Eye (tissue), 1 donor: Measurements from ENCODE around the gene AAGAB.
"Not testable (repeated sequence)": the region's sequence is repeated elsewhere in the genome, so short reads cannot be mapped to it uniquely, and the experiment has no call there.

Source experiments
- DNase-seq: peaks from one replicate; pipeline ENCODE4 v3.0.0-alpha.2; 2015

The AAGAB gene

DNA sequence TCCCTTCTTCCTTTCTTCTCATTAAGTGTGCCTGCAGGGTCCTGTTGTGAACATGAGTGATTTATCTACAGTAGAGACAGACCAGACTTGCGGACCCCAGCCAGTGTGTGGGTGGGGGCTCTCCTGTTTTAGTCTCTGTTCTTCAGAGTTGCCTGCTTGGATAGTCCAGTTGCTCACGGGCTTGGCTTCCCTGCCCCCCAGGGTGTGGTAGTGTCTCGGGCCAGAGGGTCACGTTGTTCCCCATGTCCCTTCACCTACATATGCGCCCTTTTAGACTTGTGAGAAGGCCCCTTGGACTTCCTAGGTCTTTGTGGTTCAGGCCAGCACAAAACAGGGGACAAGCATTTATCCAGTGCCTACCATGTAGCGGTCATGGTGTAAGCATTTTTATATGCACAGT, 85.8 kb downstream of the AAGAB start:
- DNase-seq = no peak

DNA sequence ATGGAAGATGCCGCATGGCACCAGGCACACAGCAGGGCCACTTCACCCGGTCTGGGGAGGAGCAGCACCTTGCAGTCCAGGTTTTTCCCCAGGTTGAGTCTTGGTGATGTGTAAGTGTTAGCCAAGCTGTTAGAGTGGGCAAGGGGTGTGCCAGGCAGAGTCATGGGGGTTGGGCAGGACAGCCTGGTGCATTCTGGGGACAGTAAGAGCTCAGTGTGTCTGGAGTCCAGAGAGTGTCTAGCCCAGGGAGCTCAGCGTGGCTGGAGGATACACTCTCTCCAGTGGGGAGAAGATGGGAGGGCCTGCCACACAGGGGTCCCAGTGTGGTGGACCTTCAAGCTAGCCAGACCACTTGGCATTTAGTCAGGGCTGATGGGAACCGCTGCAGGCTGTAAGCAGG, 87.4 kb downstream of the AAGAB start:
- DNase-seq = no peak

DNA sequence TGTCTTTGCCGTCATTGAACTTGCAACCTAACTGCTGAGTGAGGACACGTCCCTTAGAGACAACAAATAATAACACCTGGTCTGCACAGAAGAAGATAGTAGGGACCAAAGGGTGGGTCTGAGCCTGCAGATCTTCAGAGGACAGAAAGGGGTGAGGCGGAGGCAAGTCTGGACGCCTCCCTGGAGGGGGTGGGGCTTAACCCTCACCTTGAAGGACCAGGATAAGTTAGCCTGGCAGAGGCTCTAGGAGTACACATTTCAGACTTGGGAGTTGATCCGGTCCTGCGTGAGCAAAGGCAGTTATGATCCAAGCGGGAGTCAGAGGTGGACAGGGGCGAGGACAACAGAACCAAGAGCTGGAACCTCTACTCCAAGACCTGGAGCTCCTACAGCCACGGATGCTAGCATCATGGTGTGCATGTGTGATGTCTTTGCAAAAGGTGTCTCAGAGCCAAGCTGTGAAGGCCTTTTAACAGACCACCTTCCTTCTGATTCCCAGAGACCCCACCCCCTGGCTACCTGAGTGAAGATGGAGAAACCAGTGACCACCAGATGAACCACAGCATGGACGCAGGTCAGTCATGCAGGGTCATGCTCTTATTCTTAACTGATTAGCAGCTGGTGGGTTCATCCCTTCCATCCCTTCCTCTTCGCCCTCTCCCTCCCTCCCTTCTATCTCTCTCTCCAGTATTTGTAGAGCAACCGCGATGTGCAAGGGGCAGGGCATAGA, 88.0 kb downstream of the AAGAB start:
- no peak for DNase-seq

DNA sequence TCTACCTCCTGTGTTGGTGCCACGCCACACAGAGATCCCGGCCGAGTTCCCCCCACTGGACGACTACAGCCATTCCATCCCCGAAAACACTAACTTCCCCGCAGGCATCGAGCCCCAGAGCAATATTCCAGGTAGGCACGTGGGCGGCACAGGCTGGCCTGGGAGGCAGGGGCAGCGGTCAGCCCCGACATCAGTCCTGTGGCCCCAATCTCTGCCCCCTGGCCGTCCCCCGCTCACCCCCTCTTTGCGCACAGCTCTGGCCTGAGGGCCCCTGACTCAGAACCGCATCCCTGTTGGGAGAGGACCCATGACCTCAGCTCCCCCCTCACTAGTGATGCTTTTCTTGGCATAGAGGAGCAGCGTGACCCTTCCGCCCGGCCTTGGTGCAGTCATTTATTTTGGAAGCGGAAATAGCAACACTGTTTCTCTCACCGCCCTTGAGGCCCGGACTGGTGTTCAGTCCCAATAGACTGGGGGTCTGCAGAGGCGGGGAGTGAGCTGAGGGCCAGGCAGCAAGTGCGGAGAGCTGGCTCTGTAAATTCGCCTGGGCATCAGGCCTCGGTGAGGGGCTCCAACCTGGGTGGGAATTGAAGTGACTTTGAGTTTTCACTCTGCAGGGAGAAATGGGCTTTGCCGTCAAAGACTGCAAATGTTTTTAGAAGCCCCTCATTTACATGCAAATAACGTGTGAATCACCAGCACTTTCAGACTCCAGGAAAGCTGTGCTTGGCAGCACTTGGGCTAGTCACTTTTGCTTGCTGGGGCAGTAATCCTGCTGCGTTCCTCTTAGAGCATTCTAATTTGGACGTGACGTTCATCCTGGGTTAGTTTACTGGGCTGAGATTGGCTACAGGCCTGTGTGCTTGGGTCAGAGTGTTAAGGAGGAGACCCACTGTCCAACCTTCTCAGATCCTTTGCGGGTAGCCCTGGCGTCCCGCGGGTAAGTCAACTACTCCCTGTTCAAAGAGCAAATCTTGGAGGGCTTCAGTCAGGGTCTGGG, 88.9 kb downstream of the AAGAB start:
- no peak for DNase-seq

DNA sequence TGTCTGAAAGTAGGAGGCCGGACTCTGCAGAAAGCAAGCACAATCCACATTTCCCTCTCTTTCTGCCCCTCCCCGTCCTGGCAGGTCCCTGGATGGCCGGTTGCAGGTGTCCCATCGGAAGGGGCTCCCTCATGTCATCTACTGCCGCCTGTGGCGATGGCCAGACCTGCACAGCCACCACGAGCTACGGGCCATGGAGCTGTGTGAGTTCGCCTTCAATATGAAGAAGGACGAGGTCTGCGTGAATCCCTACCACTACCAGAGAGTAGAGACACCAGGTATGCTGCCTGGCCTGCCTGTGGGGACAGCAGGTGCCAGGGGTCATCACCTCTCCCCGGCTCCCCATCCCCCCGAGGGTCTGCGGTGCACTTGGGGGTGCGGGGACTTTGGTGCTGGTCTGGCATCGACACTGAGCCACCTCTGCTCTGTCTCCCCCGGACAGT, 89.6 kb downstream of the AAGAB start:
- DNase-seq = no peak

- DNase-seq = no peak
Measured at GRCh38 chr15:67164401-67164791, 90.1 kb downstream of the AAGAB start.

DNA sequence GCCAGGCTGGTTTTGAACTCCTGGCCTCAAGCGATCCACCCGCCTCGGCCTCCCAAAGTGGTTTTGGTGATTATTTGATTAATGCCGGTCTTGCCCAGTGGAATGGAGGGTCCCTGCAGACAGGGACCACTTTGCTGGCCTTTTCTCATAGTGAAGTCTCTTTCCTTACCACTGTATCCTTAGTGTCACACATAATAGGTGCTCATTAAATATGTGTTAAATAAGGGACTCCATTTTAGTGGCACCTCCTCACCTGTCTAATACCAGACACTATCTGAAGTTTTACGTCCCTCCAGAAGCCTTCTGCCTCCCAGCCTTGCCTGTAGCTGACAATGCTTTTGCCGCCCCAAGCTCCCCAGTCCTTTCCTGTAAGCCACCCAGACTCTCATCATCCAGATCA, 91.3 kb downstream of the AAGAB start:
- no peak for DNase-seq

GRCh38 chr15:67161881-67162280, 92.6 kb downstream of the AAGAB start:
- DNase-seq = no peak

DNA sequence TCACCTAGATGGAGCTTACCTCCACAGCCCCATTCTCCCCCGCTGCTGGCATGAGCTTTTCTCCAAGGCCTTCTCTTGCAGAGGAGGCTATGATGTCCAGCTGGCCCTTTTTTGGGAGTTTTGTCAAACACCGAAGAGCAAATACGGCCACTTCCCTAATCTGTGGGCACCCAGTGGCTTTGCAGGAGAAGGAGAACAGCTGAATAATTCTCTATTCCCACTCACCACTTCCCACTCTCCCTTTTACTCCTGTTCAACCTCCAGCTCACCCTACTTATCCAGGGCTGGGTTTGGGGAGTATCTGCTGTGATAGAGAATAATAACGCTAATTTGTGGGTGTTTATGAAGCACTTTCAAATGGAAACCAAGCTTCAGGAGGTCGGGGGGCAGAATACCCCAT, 93.0 kb downstream of the AAGAB start:
- no peak for DNase-seq

GRCh38 chr15:67158367-67158766, 96.1 kb downstream of the AAGAB start:
- no peak for DNase-seq

GRCh38 chr15:67157521-67158252, 96.8 kb downstream of the AAGAB start:
- DNase-seq = no peak

- no peak for DNase-seq
Measured at GRCh38 chr15:67156834-67157233, 97.6 kb downstream of the AAGAB start.

GRCh38 chr15:67156426-67156825, 98.0 kb downstream of the AAGAB start:
- DNase-seq = no peak

- no peak for DNase-seq
Measured at GRCh38 chr15:67154249-67154648, 100.2 kb downstream of the AAGAB start.

GRCh38 chr15:67153044-67153443, 101.4 kb downstream of the AAGAB start:
- DNase-seq = not testable (repeated sequence)

DNA sequence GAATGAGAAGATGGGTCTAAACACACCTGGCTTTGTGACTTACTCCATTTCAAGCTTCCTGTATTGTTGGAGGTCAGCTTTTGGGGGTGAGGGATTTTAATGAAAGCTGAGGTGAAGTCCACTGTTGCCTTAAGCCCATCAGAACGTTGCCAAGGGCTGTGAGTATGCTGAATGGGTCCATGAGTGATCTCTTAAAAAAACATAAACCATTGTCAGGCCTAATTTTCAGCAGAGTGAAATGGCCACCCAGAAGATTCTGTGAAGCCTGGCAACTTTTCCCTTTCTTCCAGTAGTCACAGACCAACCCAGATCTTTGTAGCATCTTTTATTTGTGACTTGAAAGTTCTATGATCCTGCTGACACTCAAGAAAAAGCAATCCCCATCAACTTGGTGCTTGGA, 102.0 kb downstream of the AAGAB start:
- DNase-seq = no peak
